ENCODE data around the gene CSTB.

GRCh38 chr21:43819511-43820405 is 43.6 kb upstream of the CSTB start:
- TF ChIP-seq CTCF (IDR thresholded peaks at IDR 0.05) (no peak), EZH2 (IDR thresholded peaks at IDR 0.05) (no peak)
